Amygdala (tissue), 56 donors: ENCODE results near the gene HNF4A.
A peak's percentile ranks its signal among the peaks of the same experiment; 100 is the strongest.
"Not testable (repeated sequence)": the region's sequence is repeated elsewhere in the genome, so short reads cannot be mapped to it uniquely, and the experiment has no call there.

Experiments used
- DNase-seq, 56 donors: peaks; one replicate each; lab custom pipeline; 2025; lab: John Stamatoyannopoulos, UW

HNF4A gene

DNA sequence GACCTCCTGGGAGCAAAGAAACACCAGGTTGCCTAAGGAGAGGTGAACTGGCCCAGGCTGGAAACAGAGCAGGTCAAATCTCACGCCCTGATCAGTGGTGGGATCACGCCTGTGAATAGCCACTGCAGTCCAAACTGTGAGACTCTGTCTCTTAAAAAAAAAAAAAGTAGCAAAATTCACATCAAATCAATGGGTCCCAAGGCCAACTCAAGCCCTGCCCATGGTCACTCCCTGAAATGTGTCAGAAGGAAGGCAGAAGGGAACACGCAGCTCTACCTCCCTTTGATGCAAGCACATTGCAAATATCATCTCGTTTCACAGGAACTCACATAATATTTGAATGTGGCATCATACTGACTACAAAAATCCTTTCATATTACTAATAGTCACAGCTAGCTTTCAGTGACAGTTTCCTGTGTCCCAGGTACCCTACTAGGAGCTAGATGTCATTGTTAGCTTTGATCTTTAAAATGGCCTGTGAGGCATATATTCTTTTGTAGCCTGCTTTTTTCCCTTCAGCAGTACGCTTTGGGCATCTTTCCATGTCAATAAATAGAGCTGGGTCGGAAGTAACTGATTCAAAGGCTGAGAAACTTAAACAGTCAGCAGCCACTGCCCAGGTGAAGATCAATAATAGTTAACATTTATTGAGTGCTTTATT, 105.8 kb downstream of the HNF4A start:
- DNase-seq = no peak

DNA sequence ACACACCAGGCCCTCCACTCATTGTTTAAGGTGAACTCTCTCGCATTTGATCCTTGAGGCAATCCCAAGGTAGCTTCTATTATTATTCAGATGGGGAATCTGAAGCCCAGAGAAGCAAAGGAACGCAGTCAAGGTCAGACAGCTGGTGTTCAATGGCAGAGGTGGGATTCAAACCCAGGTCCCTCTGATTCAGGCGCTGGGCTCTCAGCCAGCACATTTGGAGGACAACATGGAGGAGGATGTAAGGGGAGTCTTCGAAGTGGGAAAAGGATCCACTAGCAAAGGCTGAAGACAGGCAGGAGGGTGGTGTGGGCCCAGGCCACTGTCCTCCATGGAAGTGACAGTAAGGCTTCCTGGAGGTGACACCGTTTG, 106.3 kb downstream of the HNF4A start:
- DNase-seq = no peak

DNA sequence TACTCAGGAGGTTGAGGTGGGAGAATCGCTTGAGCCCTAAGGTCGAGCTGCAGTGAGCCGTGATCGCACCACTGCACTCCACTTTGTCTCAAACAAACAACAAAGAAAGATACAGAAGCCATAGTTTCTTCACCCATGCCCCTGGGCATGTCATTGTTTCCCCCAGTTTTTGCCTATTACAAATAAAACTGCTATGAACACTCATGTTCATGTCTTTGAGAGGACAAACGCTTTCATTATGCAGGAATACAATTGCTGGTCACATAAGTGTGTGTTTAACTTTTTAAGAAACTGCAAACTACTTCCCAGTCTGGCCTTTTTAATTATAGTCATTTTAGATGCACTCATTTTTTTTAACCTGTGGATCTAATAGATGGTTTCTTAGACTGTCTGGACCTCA, 108.0 kb downstream of the HNF4A start:
- no peak for DNase-seq

DNA sequence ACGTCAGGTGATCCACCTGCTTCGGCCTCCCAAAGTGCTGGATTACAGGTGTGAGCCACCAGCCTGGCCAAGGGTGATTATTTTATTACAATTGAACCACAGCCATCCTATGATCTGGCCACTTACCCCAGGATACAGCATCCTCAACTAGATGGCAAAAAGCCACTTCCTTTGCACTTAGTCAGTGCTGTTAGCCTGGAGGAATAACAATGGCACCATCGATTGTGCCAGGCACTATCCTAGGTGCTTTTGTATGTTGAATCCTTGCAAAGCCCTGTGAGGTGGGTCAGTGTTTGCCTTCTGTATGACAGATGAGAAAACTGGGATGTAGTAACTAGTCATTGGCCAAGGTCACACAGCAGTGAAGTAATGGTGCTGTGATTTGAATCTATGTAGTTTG, 109.0 kb downstream of the HNF4A start:
- DNase-seq = no peak

DNA sequence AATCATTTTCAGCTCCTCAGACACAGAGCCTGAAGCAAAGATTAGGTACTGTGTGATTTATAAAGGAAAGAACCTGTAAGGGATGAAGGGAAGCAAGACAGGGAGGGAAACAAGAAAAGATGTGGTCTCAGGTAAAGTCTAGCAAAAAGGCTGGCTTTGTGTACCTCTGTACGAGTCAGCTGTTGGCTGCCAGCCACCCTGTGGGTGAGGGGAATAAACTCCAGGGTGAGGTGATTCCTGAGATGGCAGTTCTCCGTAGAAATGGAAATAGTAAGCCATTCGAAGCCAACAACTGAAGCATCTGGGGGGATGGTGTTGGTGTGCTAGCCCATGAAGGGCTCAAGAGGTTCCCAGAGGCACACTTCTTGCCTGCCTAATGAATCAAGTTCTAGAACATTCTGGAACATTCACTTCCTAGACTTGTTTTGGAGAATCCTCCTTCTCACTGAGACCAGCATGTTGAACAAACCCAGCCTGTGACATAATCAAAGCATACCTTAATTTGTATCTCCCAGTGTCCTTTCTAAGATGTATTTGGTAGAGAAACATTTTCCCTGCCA, 109.6 kb downstream of the HNF4A start:
- no peak for DNase-seq

DNA sequence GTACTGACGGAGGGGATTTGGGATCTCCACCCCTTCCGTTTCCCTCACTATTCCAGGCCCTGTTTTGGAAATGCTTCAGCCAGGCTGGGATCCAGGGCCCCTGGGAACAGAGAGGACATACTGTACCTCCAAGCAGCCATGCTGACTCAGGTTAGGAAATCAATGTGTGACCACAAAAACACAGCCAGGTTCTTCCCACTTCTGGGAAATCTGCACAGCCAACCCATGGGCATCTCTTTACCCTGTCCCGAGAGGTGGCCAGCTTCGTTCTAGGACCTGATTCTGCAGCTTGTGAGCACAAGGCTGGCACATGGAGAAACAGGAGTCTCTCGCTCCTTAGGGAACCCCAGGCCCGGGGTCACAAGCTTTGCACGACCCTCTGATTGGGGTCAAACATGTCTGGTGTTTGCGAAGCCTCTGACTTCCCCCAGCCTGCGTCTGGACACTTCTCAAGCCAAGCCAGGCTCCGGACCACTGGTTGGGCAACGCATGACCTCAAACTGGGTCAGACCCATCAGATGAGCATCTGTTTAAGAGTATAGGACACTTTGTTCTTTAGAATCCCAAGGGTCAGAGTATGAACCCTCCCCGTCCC, 111.9 kb downstream of the HNF4A start:
- DNase-seq = no peak

DNA sequence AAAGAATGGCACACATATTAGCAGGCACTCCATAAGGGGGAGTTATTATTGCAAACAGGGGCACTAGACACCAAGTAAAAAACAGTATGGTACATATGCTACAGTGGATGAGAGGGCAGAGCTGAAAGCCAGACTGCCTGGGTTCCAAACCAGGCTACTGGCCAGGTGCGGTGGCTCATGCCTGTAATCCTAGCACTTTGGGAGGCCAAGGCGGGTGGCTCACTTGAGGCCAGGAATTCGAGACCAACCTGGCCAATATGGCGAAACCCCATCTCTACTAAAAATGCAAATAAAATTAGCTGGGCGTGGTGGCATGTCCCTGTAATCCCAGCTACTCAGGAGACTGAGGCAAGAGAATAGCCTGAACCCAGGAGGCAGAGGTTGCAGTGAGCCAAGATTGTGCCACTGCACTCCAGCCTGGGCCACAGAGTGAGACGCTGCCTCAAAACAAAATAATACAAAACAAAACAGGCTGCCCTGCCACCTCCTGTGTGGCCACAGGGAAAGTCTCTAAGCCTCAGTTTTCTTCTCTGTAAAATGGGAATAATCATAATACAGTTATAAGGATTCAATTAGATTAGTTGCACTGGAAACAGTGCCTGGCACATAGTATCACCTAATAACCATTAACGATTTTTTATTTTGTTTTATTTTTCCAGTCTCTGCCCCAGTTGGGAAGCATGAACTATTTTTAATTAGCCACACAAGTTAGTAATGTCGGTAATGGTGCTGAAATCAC, 112.7 kb downstream of the HNF4A start:
- DNase-seq = no peak

DNA sequence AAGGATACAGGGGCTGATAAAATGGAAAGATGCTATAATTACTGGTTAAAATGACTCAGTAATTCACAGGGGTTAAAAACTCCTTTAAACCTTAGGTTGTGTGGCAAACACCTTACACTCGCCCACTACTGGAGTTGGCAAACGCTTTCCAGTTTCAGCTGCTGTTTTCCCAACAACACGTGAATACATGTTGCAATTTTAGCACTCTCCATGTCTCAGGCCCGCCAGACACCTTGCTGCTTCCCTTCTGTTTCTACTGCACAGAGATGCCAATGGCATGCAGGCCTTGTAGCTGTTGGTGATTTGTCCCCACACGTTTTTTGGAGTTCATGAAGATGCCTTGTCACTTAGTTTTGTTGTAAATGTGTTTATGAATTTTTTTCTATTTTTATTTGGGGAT, 114.8 kb downstream of the HNF4A start:
- DNase-seq = no peak

DNA sequence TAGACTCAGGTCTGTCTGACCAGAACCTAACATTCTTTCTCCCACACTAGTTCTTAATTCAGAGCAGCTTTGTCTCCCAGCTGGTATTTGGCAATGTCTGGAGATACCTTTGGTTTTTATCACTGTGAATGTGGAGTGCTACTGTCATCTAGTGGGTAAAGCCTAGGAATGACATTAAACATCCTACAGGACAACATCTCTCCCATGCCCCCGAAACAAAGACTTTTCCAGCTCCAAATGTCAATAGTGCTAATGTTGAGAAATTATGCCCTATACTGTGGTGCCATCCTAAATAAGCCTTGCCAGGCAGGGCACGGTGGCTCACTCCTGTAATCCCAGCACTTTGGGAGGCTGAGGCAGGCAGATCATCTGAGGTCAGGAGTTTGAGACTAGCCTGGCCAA, 116.0 kb downstream of the HNF4A start:
- no peak for DNase-seq

DNA sequence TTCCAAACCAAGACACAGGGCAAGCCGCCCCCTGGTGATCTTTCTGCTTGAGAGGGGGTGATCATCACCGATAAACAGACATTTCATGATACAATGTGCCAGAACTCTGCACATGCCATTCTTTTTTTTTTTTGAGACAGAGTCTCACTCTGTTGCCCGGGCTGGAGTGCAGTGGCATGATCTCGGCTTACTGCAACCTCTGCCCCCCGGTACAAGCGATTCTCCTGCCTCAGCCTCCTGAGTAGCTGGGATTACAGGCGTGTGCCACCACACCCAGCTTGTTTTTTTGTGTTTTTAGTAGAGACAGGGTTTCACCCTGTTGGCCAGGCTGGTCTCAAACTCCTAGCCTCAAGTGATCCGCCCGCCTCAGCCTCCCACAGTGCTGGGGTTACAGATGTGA, 116.8 kb downstream of the HNF4A start:
- not testable (repeated sequence) for DNase-seq

DNA sequence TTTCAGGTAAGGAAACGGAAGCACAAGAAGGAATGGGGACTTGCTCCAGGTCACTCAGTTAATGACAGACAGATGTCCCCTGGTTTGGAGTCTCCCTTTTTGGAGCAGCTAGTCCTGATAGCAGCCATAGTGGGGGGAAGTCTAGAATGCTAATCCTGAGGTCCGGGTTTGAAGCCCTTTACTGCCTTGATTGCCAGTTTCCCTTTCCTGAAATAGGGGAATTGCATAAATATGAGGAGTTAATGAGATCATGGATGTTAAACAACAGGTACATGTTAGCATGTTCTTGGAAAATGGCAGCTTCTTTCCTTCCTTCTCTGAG, 119.8 kb downstream of the HNF4A start:
- DNase-seq = no peak

DNA sequence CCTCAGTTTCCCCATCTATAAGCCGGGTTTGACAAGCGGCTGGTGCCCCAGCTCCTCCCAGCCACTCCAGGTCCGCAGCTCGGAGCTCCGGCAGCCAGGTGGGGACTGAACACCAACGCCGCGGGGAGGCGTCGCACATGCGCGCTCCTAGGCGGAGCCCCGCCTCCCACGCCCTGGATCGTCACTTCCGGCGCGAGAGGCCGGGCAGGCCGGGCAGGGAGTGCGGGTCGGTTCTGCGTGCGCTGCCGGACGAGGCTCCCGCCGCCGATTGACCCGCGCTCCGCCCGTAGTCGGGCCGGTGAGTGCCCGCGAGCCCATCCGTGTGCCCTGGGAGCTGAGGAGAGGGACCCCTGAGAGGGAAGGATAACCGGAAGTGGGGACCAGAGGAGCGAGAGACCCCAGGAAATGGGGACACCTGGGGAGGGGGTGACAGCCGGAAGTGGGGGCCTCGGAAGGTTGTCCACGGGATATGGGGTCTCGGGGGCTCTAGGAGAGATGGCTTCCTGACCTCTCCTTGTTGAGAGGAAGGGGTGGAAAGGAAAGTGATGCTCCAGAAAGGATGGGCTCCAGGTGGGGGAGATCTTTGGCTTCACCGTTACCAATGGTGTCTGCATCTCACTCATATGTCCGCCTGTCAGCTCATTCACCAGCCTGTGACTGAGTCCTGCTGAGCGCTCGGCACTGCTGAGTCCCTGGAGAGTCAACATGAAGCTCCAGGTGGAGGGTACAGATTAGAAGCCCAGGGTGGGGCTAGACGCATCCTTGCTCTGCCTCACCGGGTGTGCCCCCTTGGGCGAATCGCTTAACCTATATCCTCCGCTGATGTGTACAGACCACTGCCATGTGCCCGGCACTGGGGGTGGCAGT, 120.4 kb downstream of the HNF4A start, which contains the start of gene TTPAL:
TSS of gene TTPAL (plus strand) at position 181 of the 867 bp plus-strand sequence. CDS start 4,126 bp downstream, outside the sequence.
- peak; percentile 8 to 89 (median 73) for DNase-seq

DNA sequence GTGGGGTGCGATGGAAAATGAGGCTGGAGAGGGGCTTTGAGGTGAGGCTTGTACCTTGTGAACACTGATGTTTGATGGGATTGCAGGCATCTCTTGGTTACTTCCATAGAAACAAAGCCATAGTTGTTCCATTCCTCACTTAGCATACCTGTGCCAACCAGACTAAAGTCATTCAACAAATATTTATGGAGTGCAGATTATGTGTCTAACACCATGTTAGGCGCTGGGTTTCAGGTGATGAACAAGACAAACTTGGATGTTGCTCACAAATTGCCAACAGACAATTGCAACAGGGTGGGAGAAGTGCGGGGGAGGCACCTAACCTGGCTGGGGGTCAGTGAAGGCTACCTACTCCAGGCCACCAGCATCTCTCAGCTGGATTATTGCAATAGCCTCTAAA, 121.7 kb downstream of the HNF4A start:
- no peak for DNase-seq

DNA sequence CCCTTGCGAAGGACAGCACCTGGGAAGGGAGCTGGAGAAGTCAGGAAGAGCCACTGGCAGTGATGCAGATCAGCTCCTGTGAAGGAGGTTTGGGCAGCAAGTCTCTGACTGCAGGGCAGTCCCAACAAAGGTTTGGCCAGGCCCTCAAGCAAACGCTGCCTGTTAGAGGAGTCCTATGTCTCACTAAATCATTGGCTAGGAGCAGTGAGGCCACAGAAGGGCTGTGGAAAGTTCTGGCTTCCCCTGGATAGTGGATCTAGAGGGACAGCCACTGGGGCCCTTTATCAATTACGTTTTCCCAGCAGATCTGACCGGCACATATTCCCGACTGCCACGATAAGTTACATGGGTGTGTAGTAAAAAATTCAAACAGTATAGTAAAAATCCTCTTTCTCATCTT, 122.7 kb downstream of the HNF4A start:
- DNase-seq = no peak

DNA sequence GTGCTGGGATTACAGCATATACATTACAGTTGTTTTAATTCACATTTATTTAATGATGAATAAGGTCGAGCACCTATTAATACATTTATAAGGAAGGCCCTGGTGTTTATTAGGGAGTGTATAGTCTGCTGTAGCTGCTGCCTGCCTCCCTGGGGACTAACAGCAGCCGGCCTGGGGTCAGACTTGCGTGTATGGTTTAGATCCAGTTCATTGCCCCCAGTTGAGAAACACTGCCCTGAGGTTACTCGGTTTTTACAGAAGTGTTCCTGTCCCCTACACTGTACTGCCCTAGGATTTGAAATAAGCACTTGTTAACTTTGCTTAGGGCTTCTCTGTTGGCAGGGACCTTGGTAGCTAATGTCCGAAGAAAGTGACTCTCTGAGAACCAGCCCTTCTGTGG, 124.1 kb downstream of the HNF4A start:
- DNase-seq = no peak

DNA sequence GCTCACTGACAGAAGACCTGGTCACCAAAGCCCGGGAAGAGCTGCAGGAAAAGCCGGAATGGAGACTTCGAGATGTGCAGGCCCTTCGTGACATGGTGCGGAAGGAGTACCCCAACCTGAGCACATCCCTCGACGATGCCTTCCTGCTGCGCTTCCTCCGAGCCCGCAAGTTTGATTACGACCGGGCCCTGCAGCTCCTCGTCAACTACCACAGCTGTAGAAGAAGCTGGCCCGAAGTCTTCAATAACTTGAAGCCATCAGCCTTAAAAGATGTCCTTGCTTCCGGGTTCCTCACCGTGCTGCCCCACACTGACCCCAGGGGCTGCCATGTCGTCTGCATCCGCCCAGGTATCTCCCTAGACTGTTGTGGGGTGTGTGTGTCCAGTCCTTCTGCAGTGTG, 124.6 kb downstream of the HNF4A start:
- no peak for DNase-seq

DNA sequence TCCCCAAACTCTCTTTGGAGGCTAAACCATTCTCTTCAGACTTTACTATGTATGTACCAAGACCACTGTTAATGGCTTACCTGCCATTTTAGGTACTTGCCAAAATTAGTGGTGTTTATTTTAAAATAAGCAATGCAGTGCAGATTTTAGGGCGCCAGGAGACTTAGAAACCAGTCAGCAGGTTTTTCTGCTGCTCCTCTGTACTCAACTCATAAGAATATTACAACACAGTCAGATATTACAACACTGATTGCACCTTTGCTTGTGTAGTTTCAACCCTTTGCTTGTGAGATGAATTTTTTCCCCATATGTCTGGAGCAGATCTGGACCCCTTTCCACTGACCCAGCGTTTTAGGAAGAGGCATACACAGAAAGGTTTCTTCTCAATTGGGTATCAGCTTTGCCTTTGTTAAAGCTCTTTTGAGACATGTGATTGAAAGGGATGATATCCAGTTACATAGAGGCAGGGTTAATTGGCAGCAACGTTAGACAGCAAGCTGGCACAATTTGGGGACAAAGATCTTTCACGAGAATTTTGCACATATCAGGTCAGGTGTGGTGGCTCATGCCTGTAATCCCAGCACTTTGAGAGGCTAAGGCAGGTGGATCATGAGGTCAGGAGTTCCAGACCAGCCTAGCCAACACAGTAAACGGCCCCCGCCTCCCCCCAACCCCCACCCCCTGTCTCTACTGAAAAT, 126.4 kb downstream of the HNF4A start:
- DNase-seq = no peak

DNA sequence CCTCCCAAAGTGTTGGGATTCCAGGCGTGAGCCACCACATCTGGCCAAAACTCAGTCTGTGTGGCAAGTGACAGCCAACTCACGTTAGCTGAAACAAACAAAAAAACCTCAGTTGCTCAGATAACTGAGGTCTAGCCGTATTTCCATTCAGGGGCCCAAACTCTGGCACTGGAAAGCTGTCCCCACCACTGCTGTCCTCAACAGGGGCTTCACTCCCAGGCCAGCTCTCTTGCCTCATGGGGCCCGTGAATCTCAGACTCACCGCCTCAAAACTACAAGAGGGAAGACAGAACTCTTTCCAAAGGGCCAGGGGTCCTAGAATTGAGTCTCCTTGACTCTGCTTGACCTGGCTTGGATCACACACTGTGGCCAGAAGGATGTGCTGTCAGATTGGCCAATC, 127.6 kb downstream of the HNF4A start:
- DNase-seq = no peak
